HG03066 (cell line): ENCODE data around the gene PLPPR3.

Experiments used
- ATAC-seq: cut with Tn5 transposase; IDR thresholded peaks from one replicate; pipeline ENCODE4 v1.9.1; 2021; ENCODE audit warnings: low read depth; ENCODE audit not compliant: unreplicated experiment

Gene PLPPR3

GRCh38 chr19:811506-812048 is 10.2 kb downstream of the PLPPR3 start:
- no peak for ATAC-seq

- no peak for ATAC-seq
Observed at GRCh38 chr19:810883-811489, 10.8 kb downstream of the PLPPR3 start.

GRCh38 chr19:810077-810855 is 11.5 kb downstream of the PLPPR3 start:
- no peak for ATAC-seq

- no peak for ATAC-seq
Observed at GRCh38 chr19:808423-808775, 13.4 kb downstream of the PLPPR3 start.

GRCh38 chr19:807627-808422 is 13.9 kb downstream of the PLPPR3 start:
- no peak for ATAC-seq

- ATAC-seq: no peak
Observed at GRCh38 chr19:806815-807421, 14.8 kb downstream of the PLPPR3 start.

- ATAC-seq: no peak
Observed at GRCh38 chr19:805600-806550, 15.9 kb downstream of the PLPPR3 start.

- no peak for ATAC-seq
Observed at GRCh38 chr19:805166-805551, 16.6 kb downstream of the PLPPR3 start.

GRCh38 chr19:804419-805165 is 17.2 kb downstream of the PLPPR3 start:
- no peak for ATAC-seq

- ATAC-seq: no peak
Observed at GRCh38 chr19:803686-804418, 17.9 kb downstream of the PLPPR3 start.

GRCh38 chr19:803099-803561 is 18.6 kb downstream of the PLPPR3 start:
- no peak for ATAC-seq

GRCh38 chr19:802498-803098 is 19.2 kb downstream of the PLPPR3 start:
- no peak for ATAC-seq

- no peak for ATAC-seq
Observed at GRCh38 chr19:801861-802497, 19.8 kb downstream of the PLPPR3 start.

GRCh38 chr19:801030-801860 is 20.5 kb downstream of the PLPPR3 start:
- ATAC-seq: no peak

- ATAC-seq: no peak
Observed at GRCh38 chr19:800360-801029, 21.3 kb downstream of the PLPPR3 start.
